Fibroblast of mammary gland (primary cell): ENCODE data around the gene NDUFV3.
"Not testable (repeated sequence)": the region's sequence is repeated elsewhere in the genome, so short reads cannot be mapped to it uniquely, and the experiment has no call there.

Experiments
- DNase-seq: peaks from one replicate; pipeline ENCODE4 v3.0.0-alpha.2; 2010; ENCODE audit warnings: low read depth
- H3K4me3 ChIP-seq: 2 replicates; pipeline ENCODE4 v1.5.1; 2011; ENCODE audit warnings: low read depth, mild to moderate bottlenecking, low read length, moderate library complexity; ENCODE audit not compliant: control insufficient read depth
- CTCF ChIP-seq: conservative IDR thresholded peaks from 2 replicates; pipeline ENCODE4 v1.5.1; 2011; ENCODE audit warnings: low read depth, low read length, inconsistent platforms; ENCODE audit not compliant: control insufficient read depth, insufficient read depth

Gene NDUFV3

GRCh38 chr21:42956824-42957630 is 63.9 kb downstream of the NDUFV3 start:
- no peak for DNase-seq
- TF ChIP-seq CTCF = no peak
- no peak overlapping the region for H3K4me3 ChIP-seq

- not testable (repeated sequence) for H3K4me3 ChIP-seq
- peak; percentile 7 for DNase-seq
These were observed 65.0 kb downstream of the NDUFV3 start for GRCh38 chr21:42958122-42958521.

- no peak overlapping the region for H3K4me3 ChIP-seq
- no peak for TF ChIP-seq CTCF
- no peak for DNase-seq
These were observed 66.6 kb downstream of the NDUFV3 start for GRCh38 chr21:42959728-42960127.

GRCh38 chr21:42962380-42963007 is 69.4 kb downstream of the NDUFV3 start:
- DNase-seq = no peak
- no peak overlapping the region for H3K4me3 ChIP-seq
- no peak for TF ChIP-seq CTCF
